Activated CD4-positive, alpha-beta memory T cell treated with anti-CD3 and anti-CD28 coated beads for 36 hours (primary cell): Measurements from ENCODE around the gene AGA. TPM values are rescaled to one million over a fixed set of nuclear protein-coding genes. Genes with fewer than 3 reads are reported as not detected.
A peak's percentile ranks its signal among the peaks of the same experiment; 100 is the strongest.

ENCODE experiments used
- CTCF ChIA-PET: fragments of 350-600 bp; sonication (Branson Sonifier 250); formaldehyde crosslinking; loops from one replicate; lab custom pipeline; 2021; ENCODE audit warnings: antibody characterized with exemption, inconsistent platforms; lab: Charles Lee
- POLR2A ChIA-PET: fragments of 350-600 bp; sonication (Branson Sonifier 250); formaldehyde crosslinking; loops from one replicate; lab custom pipeline; 2021; ENCODE audit warnings: antibody characterized with exemption; lab: Charles Lee
- DNase-seq: peaks from one replicate; pipeline ENCODE4 v3.0.0-alpha.2; 2020
- H3K27ac Mint-ChIP-seq: one replicate; pipeline ENCODE4 v1.8.0; 2021; ENCODE audit warnings: mixed read lengths
- H3K27me3 Mint-ChIP-seq: one replicate; pipeline ENCODE4 v1.8.0; 2021; ENCODE audit warnings: mixed read lengths
- H3K36me3 Mint-ChIP-seq: one replicate; pipeline ENCODE4 v1.8.0; 2021; ENCODE audit warnings: mixed read lengths
- H3K4me1 Mint-ChIP-seq: one replicate; pipeline ENCODE4 v1.8.0; 2021; ENCODE audit warnings: low read depth, mixed read lengths
- H3K4me3 Mint-ChIP-seq: one replicate; pipeline ENCODE4 v1.8.0; 2021; ENCODE audit warnings: mild to moderate bottlenecking, mixed read lengths
- H3K9me3 Mint-ChIP-seq: one replicate; pipeline ENCODE4 v1.8.0; 2021; ENCODE audit warnings: mixed read lengths
- intact Hi-C: fragments of 100-400 bp; cut with micrococcal nuclease; formaldehyde crosslinking; loops from one replicate; pipeline ENCODE4 v1.15.1; 2023
- total RNA-seq, 2 experiments: library from RNA; stranded (reverse); gene quantifications; one replicate each; pipeline ENCODE4 v1.2.3, GENCODE V29; 2021

The AGA gene
- 10 to 100 TPM; 22.1 to 22.5 TPM for total RNA-seq

- H3K36me3 Mint-ChIP-seq = peaks cover 25% of the 10 kb centered on the region
- H3K9me3 Mint-ChIP-seq = no peaks in the 10 kb centered on the region
- ChIA-PET POLR2A (interaction anchor here (0.5 to 3.0 kb wide), 8 partner anchors 9 to 1247 kb away, joined by 3 to 22 read pairs (median 3); partner anchors contain the start of genes NEIL3 and SPATA4), CTCF (interaction anchor here (0.6 to 2.7 kb wide), 2 partner anchors 192 to 1166 kb away, joined by 3 to 7 read pairs; no protein-coding TSS in a partner anchor)
- peak within 1 kb of the TSS; percentile 97 for H3K27ac Mint-ChIP-seq
- peak within 1 kb of the TSS; percentile 90 for H3K4me3 Mint-ChIP-seq
- intact Hi-C loops = loop anchor here (1.0 to 2.0 kb wide), 5 partner anchors 39 to 1247 kb away; partner anchors contain the start of genes NEIL3, SPATA4 and SPCS3
- peaks cover 24% of the 10 kb centered on the region for H3K4me1 Mint-ChIP-seq
- H3K27me3 Mint-ChIP-seq = no peaks in the 10 kb centered on the region
- DNase-seq = peak; percentile 97
Observed at GRCh38 chr4:177441803-177442622, at the start of gene AGA. TSS of gene AGA (minus strand) at chr4:177442437. CDS start at chr4:177442375, 62 bp downstream.

GRCh38 chr4:177492022-177492421 is 49.8 kb upstream of the AGA start:
- Mint-ChIP-seq H3K9me3 (no peaks in the 10 kb centered on the region), H3K36me3 (peaks cover 1% of the 10 kb centered on the region), H3K4me3 (no peak overlapping the region), H3K27me3 (no peaks in the 10 kb centered on the region), H3K4me1 (no peaks in the 10 kb centered on the region), H3K27ac (no peak overlapping the region)
- ChIA-PET CTCF (no interaction called here), POLR2A (no interaction called here)
- no peak for DNase-seq
- intact Hi-C loops = no loop called here

- Mint-ChIP-seq H3K4me1 (no peaks in the 10 kb centered on the region), H3K36me3 (peaks cover 1% of the 10 kb centered on the region), H3K27ac (no peak overlapping the region), H3K27me3 (no peaks in the 10 kb centered on the region), H3K4me3 (no peak overlapping the region), H3K9me3 (no peaks in the 10 kb centered on the region)
- DNase-seq = no peak
- intact Hi-C loops = no loop called here
- ChIA-PET CTCF (no interaction called here), POLR2A (no interaction called here)
Observed at GRCh38 chr4:177490769-177491168, 48.5 kb upstream of the AGA start.

GRCh38 chr4:177489471-177490246 is 47.4 kb upstream of the AGA start:
- no peak overlapping the region for H3K27ac Mint-ChIP-seq

GRCh38 chr4:177487977-177488376 is 45.7 kb upstream of the AGA start:
- H3K36me3 Mint-ChIP-seq = peaks cover 1% of the 10 kb centered on the region
- intact Hi-C loops = no loop called here
- CTCF ChIA-PET = no interaction called here
- H3K4me3 Mint-ChIP-seq = no peak overlapping the region
- no peaks in the 10 kb centered on the region for H3K9me3 Mint-ChIP-seq
- no peaks in the 10 kb centered on the region for H3K4me1 Mint-ChIP-seq
- POLR2A ChIA-PET = no interaction called here
- H3K27ac Mint-ChIP-seq = no peak overlapping the region
- DNase-seq = no peak
- no peaks in the 10 kb centered on the region for H3K27me3 Mint-ChIP-seq

More at GRCh38 chr4:177489471-177490246, 47.4 kb upstream of the AGA start:
- CTCF ChIA-PET = no interaction called here
- peaks cover 1% of the 10 kb centered on the region for H3K36me3 Mint-ChIP-seq
- no peaks in the 10 kb centered on the region for H3K27me3 Mint-ChIP-seq
- POLR2A ChIA-PET = no interaction called here
- H3K4me1 Mint-ChIP-seq = no peaks in the 10 kb centered on the region
- intact Hi-C loops = no loop called here
- no peak overlapping the region for H3K4me3 Mint-ChIP-seq
- no peak for DNase-seq
- no peaks in the 10 kb centered on the region for H3K9me3 Mint-ChIP-seq

GRCh38 chr4:177485528-177485927 is 43.3 kb upstream of the AGA start:
- intact Hi-C loops = no loop called here
- no peak for DNase-seq
- Mint-ChIP-seq H3K36me3 (peaks cover 1% of the 10 kb centered on the region), H3K9me3 (no peaks in the 10 kb centered on the region), H3K4me1 (no peaks in the 10 kb centered on the region), H3K4me3 (no peak overlapping the region), H3K27me3 (no peaks in the 10 kb centered on the region), H3K27ac (no peak overlapping the region)
- CTCF ChIA-PET = no interaction called here
- POLR2A ChIA-PET = no interaction called here

GRCh38 chr4:177484613-177485021 is 42.4 kb upstream of the AGA start:
- peaks cover 1% of the 10 kb centered on the region for H3K36me3 Mint-ChIP-seq
- H3K27me3 Mint-ChIP-seq = no peaks in the 10 kb centered on the region
- intact Hi-C loops = no loop called here
- H3K9me3 Mint-ChIP-seq = no peaks in the 10 kb centered on the region
- CTCF ChIA-PET = no interaction called here
- no peaks in the 10 kb centered on the region for H3K4me1 Mint-ChIP-seq
- H3K4me3 Mint-ChIP-seq = no peak overlapping the region
- DNase-seq = no peak
- no peak overlapping the region for H3K27ac Mint-ChIP-seq
- POLR2A ChIA-PET = no interaction called here

- Mint-ChIP-seq H3K4me3 (no peak overlapping the region), H3K27me3 (no peaks in the 10 kb centered on the region), H3K9me3 (no peaks in the 10 kb centered on the region), H3K4me1 (no peaks in the 10 kb centered on the region), H3K27ac (no peak overlapping the region), H3K36me3 (peaks cover 1% of the 10 kb centered on the region)
- DNase-seq = no peak
- ChIA-PET POLR2A (no interaction called here), CTCF (no interaction called here)
- intact Hi-C loops = no loop called here
Observed at GRCh38 chr4:177483760-177484159, 41.5 kb upstream of the AGA start.

GRCh38 chr4:177483271-177483670 is 41.0 kb upstream of the AGA start:
- no peaks in the 10 kb centered on the region for H3K9me3 Mint-ChIP-seq
- CTCF ChIA-PET = no interaction called here

GRCh38 chr4:177482367-177482766 is 40.1 kb upstream of the AGA start:
- H3K36me3 Mint-ChIP-seq = no peaks in the 10 kb centered on the region
- no peaks in the 10 kb centered on the region for H3K4me1 Mint-ChIP-seq
- no peak overlapping the region for H3K27ac Mint-ChIP-seq
- no peak for DNase-seq
- ChIA-PET CTCF (interaction anchor here (0.7 kb wide), 1 partner anchor 143 kb away, joined by 3 read pairs; no protein-coding TSS in a partner anchor), POLR2A (no interaction called here)
- intact Hi-C loops = no loop called here
- no peak overlapping the region for H3K4me3 Mint-ChIP-seq
- no peaks in the 10 kb centered on the region for H3K9me3 Mint-ChIP-seq
- H3K27me3 Mint-ChIP-seq = no peaks in the 10 kb centered on the region

More at GRCh38 chr4:177483271-177483670, 41.0 kb upstream of the AGA start:
- H3K4me3 Mint-ChIP-seq = no peak overlapping the region
- intact Hi-C loops = no loop called here
- no peak for DNase-seq
- H3K36me3 Mint-ChIP-seq = peaks cover 1% of the 10 kb centered on the region
- no peaks in the 10 kb centered on the region for H3K4me1 Mint-ChIP-seq
- H3K27ac Mint-ChIP-seq = no peak overlapping the region
- no peaks in the 10 kb centered on the region for H3K27me3 Mint-ChIP-seq
- POLR2A ChIA-PET = no interaction called here

- Mint-ChIP-seq H3K4me3 (no peak overlapping the region), H3K4me1 (no peaks in the 10 kb centered on the region), H3K27me3 (no peaks in the 10 kb centered on the region), H3K27ac (no peak overlapping the region), H3K9me3 (no peaks in the 10 kb centered on the region), H3K36me3 (no peaks in the 10 kb centered on the region)
- CTCF ChIA-PET = no interaction called here
- DNase-seq = no peak
- intact Hi-C loops = no loop called here
- POLR2A ChIA-PET = no interaction called here
Observed at GRCh38 chr4:177480795-177481194, 38.6 kb upstream of the AGA start.

- Mint-ChIP-seq H3K27ac (no peak overlapping the region), H3K36me3 (no peaks in the 10 kb centered on the region), H3K4me1 (no peaks in the 10 kb centered on the region), H3K9me3 (no peaks in the 10 kb centered on the region), H3K27me3 (no peaks in the 10 kb centered on the region), H3K4me3 (no peak overlapping the region)
- ChIA-PET POLR2A (no interaction called here), CTCF (interaction anchor here (1.0 kb wide), 1 partner anchor 16 kb away, joined by 3 read pairs; no protein-coding TSS in a partner anchor)
- intact Hi-C loops = no loop called here
- no peak for DNase-seq
Observed at GRCh38 chr4:177479063-177479462, 36.8 kb upstream of the AGA start.
